Activated CD8-positive, alpha-beta memory T cell treated with anti-CD3 and anti-CD28 coated beads, Interleukin-2, amount 10 ng/mL, durations not matched to agents 7 days and 5 days (primary cell): ENCODE results near the gene OR2M5. TPM values are rescaled to one million over a fixed set of nuclear protein-coding genes. Genes with fewer than 3 reads are reported as not detected.

Source experiments
- ATAC-seq: fragments of 150-1000 bp; cut with Tn5 transposase; one replicate; pipeline ENCODE4 v1.10.0; 2021; ENCODE audit warnings: moderate library complexity
- CTCF ChIA-PET: fragments of 350-600 bp; sonication (Branson Sonifier 250); formaldehyde crosslinking; loops from one replicate; lab custom pipeline; 2021; ENCODE audit warnings: antibody characterized with exemption; lab: Charles Lee
- DNase-seq: peaks from one replicate; pipeline ENCODE4 v3.0.0-alpha.2; 2020
- H3K27ac Mint-ChIP-seq: one replicate; pipeline ENCODE4 v1.8.0; 2021; ENCODE audit warnings: mild to moderate bottlenecking, mixed read lengths
- H3K27me3 Mint-ChIP-seq: one replicate; pipeline ENCODE4 v1.8.0; 2021; ENCODE audit warnings: mixed read lengths
- H3K36me3 Mint-ChIP-seq: one replicate; pipeline ENCODE4 v1.8.0; 2021; ENCODE audit warnings: mild to moderate bottlenecking, mixed read lengths
- H3K4me1 Mint-ChIP-seq: one replicate; pipeline ENCODE4 v1.8.0; 2021; ENCODE audit warnings: mixed read lengths
- H3K4me3 Mint-ChIP-seq: one replicate; pipeline ENCODE4 v1.8.0; 2021; ENCODE audit warnings: mild to moderate bottlenecking, moderate library complexity, mixed read lengths
- H3K9me3 Mint-ChIP-seq: one replicate; pipeline ENCODE4 v1.8.0; 2022; ENCODE audit warnings: low read depth, mixed read lengths
- total RNA-seq, 2 experiments: library from RNA; stranded (reverse); gene quantifications; one replicate each; pipeline ENCODE4 v1.2.3, GENCODE V29; 2021

OR2M5 gene, protein sequence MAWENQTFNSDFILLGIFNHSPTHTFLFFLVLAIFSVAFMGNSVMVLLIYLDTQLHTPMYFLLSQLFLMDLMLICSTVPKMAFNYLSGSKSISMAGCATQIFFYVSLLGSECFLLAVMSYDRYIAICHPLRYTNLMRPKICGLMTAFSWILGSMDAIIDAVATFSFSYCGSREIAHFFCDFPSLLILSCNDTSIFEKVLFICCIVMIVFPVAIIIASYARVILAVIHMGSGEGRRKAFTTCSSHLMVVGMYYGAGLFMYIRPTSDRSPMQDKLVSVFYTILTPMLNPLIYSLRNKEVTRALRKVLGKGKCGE
- total RNA-seq = not detected

DNA sequence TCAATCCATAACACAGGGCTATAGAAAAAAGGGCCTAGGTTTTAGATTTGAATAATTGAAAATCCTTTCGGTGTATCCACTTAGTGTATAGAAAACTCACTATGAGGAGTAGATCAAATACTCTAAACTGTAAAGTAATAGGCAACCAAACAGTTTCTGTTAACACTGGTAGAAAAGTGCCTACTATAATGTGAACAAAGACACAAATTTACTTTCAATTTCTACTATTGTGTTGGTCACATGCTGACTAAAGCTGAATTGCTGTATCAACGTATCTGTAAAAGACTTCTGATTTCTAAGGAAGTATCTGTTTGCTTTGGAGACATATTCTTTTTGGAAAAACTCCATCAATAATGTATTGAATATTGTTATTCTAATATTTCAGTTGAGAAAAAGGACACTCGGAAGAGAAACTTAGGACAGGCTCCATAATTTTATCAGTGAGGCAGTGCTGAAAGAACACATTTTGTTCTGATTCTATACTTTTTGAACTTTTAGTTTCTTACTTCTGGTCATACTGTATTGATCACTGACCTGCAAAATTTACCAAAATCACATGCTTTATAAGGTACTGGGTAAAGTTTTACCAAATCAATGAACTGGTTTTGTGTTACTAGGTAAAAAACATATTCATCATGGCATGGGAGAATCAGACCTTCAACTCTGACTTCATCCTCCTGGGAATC is at the start of gene OR2M5:
Gene OR2M5 (plus strand): TSS at position 636 of the 686 bp plus-strand sequence. CDS start 0 bp downstream, at position 636.
- H3K27me3 Mint-ChIP-seq = no peaks in the 10 kb centered on the region
- DNase-seq (no peak), ATAC-seq (no peak)
- H3K9me3 Mint-ChIP-seq = peaks cover 8% of the 10 kb centered on the region
- no peak within 1 kb of the TSS for H3K4me3 Mint-ChIP-seq
- H3K27ac Mint-ChIP-seq = no peak within 1 kb of the TSS
- no peaks in the 10 kb centered on the region for H3K4me1 Mint-ChIP-seq
- CTCF ChIA-PET = no interaction called here
- no peaks in the 10 kb centered on the region for H3K36me3 Mint-ChIP-seq

DNA sequence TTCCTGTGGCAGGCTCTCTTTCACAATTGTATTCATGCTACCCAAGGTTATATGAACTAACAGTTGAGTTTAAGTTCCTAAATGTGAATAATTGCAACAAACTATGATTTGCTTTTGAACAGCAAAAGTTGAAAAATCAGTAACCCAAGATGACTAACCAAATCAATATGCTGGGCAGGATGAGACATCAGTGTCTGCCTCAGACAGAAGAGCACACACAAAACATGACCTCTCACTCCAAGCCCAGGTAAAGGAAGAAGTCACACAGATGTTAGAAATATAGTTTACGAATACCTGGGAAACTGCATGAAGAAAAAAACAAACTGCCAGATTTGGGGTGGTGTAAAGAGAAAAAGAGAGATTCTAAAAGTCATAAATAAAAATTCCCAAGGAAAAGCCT is 46.4 kb upstream of the OR2M5 start:
- no peaks in the 10 kb centered on the region for H3K27me3 Mint-ChIP-seq
- CTCF ChIA-PET = no interaction called here
- H3K4me3 Mint-ChIP-seq = no peak overlapping the region

DNA sequence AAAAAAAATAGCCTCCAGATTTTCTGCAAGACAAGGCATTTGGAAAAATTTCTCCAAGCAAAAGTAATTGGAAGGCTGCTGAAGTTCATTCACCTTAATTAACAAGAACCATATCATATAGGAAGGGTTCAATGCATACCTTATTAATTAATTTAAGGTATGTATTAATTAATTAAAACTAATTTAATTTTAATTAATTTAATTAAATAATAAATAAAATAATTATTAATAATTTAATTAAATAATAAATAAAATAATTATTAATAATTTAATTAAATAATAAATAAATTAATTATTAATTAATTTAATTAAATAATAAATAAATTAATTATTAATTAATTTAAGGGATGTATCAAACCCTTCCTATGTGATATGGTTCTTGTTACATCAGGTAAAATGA is 42.1 kb upstream of the OR2M5 start:
- DNase-seq (no peak), ATAC-seq (no peak)
- Mint-ChIP-seq H3K27me3 (no peaks in the 10 kb centered on the region), H3K4me1 (no peaks in the 10 kb centered on the region), H3K4me3 (no peak overlapping the region), H3K27ac (no peak overlapping the region), H3K36me3 (no peaks in the 10 kb centered on the region), H3K9me3 (no peaks in the 10 kb centered on the region)
- CTCF ChIA-PET = no interaction called here

More for the DNA sequence above, 46.4 kb upstream of the OR2M5 start:
- Mint-ChIP-seq H3K9me3 (peaks cover 5% of the 10 kb centered on the region), H3K36me3 (no peaks in the 10 kb centered on the region), H3K27ac (no peak overlapping the region), H3K4me1 (no peaks in the 10 kb centered on the region)
- DNase-seq = no peak
- ATAC-seq = no peak

DNA sequence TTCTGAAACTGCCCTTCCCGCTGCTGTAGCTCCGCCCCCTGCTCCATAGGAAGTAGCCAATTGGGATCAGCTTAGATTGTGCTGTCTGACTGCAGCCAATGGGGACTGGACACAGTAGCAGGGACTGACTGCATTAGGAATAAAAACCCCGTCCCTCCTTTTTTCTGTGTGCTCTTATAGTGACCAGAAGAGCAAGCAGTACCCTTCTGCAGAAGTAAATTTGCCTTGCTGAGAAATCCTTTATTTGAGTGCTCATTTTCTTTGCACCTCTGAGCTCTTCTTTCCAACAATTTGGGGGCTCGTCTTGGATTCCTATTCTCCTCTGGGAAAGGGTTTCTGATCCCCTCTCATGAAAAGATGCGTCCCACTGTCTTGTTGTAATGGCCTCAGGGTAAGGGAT is 33.8 kb upstream of the OR2M5 start:
- no peaks in the 10 kb centered on the region for H3K27me3 Mint-ChIP-seq
- no peak overlapping the region for H3K27ac Mint-ChIP-seq
- no peak for DNase-seq
- no peak for ATAC-seq
- no peaks in the 10 kb centered on the region for H3K4me1 Mint-ChIP-seq
- no peak overlapping the region for H3K4me3 Mint-ChIP-seq
- CTCF ChIA-PET = no interaction called here
- peaks cover 19% of the 10 kb centered on the region for H3K9me3 Mint-ChIP-seq
- H3K36me3 Mint-ChIP-seq = peaks cover 3% of the 10 kb centered on the region

DNA sequence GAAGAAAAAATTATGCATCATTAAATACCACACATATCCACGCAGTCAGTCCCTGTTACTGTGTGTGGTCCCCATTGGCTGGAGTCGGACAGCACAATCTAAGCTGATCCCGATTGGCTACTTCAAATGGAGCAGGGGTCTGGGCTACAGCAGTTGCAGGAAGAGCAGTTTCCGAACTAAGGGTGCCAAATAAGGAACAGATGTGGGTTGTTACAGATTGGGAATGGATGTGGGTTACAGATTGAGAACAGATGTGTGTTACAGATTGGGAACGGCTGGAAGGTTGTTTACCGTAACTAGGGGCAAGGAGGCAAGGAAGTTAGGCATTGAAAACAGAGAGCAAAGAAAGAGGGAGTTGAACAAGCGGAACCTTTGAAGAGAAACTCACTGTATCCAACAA is 30.1 kb upstream of the OR2M5 start:
- no peak overlapping the region for H3K27ac Mint-ChIP-seq
- CTCF ChIA-PET = no interaction called here
- DNase-seq (no peak), ATAC-seq (no peak)
- H3K4me1 Mint-ChIP-seq = no peaks in the 10 kb centered on the region
- no peaks in the 10 kb centered on the region for H3K27me3 Mint-ChIP-seq
- peaks cover 3% of the 10 kb centered on the region for H3K36me3 Mint-ChIP-seq
- H3K9me3 Mint-ChIP-seq = peaks cover 19% of the 10 kb centered on the region
- no peak overlapping the region for H3K4me3 Mint-ChIP-seq

DNA sequence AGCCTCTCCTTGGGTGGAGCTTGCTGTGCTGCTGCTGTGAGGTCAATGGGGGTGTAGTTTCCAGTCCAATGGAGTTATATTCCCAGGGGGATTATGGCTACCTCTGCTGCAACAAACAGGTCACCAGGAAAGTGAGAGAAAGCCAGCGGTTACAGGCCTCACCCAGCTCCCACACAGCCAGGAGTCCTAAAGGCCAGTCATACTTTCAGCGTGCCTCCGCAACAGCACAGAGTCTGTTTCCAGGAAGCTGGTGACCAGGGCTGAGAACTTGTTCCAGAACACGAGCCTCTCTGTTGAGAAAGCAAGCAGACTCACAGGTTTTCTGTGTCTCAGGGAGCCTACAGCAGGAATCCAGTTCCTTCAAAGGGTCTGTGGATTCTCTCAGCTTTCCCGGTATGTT is 17.3 kb upstream of the OR2M5 start:
- Mint-ChIP-seq H3K36me3 (no peaks in the 10 kb centered on the region), H3K27me3 (no peaks in the 10 kb centered on the region), H3K4me1 (no peaks in the 10 kb centered on the region), H3K27ac (no peak overlapping the region), H3K9me3 (peaks cover 18% of the 10 kb centered on the region), H3K4me3 (no peak overlapping the region)
- DNase-seq = no peak
- CTCF ChIA-PET = no interaction called here
- ATAC-seq = no peak

DNA sequence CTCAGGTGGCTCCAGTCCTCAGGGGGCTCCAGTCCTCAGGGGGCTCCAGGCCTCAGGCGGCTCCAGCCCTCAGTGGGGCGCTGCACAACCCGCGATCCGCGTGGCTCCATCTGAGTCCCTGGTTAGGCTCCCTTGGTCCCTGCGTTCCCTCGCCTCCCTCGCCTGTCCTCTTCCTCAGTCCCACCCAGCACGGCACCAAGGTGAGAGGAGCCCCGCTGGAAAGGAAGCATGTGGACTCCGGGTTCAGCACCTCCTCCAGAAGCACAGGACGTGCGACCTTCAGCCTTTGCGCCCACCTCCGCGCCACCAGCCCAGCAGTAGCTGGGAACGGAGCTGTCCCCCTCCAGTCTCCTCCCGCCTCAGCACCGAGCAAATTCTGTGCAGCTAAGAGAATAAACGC is 8.1 kb upstream of the OR2M5 start:
- H3K36me3 Mint-ChIP-seq = no peaks in the 10 kb centered on the region
- ATAC-seq (no peak), DNase-seq (no peak)
- H3K9me3 Mint-ChIP-seq = peaks cover 5% of the 10 kb centered on the region
- no peak overlapping the region for H3K4me3 Mint-ChIP-seq
- H3K27ac Mint-ChIP-seq = no peak overlapping the region
- CTCF ChIA-PET = no interaction called here
- H3K4me1 Mint-ChIP-seq = no peaks in the 10 kb centered on the region
- no peaks in the 10 kb centered on the region for H3K27me3 Mint-ChIP-seq

DNA sequence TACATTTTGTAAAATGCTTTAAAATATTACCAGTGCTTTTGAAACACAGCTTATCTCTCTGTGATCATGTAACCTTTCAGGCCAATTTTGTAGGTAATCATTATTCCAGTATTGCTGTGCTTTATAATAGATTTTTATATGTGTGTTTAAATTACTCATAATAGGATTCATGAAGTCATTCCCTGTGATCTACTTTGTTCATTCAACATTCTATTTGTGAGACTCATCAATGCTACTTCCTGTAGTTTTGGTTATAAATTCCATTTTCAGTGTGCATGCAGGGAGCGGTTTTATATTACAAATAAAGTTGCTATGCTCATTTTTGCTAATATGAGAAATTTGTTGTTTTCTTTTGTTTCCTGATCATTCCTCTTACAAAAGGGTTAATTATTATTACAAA is 4.1 kb upstream of the OR2M5 start:
- Mint-ChIP-seq H3K4me3 (no peak overlapping the region), H3K4me1 (no peaks in the 10 kb centered on the region)

DNA sequence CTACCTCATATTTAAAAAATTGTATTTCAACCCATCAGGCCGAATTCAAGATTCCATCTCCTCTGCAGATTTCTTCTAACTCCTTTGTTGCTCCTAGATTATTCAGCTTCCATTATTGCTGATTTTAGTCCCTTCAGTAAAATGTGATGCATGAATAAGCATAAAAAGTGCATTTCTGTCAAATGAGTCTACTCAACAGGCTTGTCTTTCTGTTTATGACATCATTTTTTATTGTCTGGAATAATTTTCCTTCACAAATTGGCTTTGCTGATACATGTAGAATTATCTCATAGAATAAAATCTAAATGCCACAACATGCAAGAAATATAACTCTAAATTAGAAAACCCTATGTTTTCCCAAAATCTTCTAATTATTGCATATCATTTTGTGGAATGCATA is 1.6 kb upstream of the OR2M5 start:
- CTCF ChIA-PET = no interaction called here
- DNase-seq (no peak), ATAC-seq (no peak)
- Mint-ChIP-seq H3K4me3 (no peak overlapping the region), H3K4me1 (no peaks in the 10 kb centered on the region), H3K27me3 (no peaks in the 10 kb centered on the region), H3K9me3 (peaks cover 8% of the 10 kb centered on the region), H3K27ac (no peak overlapping the region), H3K36me3 (no peaks in the 10 kb centered on the region)

More for the DNA sequence above, 4.1 kb upstream of the OR2M5 start:
- H3K27me3 Mint-ChIP-seq = no peaks in the 10 kb centered on the region
- H3K9me3 Mint-ChIP-seq = peaks cover 5% of the 10 kb centered on the region
- DNase-seq (no peak), ATAC-seq (no peak)
- CTCF ChIA-PET = no interaction called here
- H3K36me3 Mint-ChIP-seq = no peaks in the 10 kb centered on the region
- no peak overlapping the region for H3K27ac Mint-ChIP-seq

DNA sequence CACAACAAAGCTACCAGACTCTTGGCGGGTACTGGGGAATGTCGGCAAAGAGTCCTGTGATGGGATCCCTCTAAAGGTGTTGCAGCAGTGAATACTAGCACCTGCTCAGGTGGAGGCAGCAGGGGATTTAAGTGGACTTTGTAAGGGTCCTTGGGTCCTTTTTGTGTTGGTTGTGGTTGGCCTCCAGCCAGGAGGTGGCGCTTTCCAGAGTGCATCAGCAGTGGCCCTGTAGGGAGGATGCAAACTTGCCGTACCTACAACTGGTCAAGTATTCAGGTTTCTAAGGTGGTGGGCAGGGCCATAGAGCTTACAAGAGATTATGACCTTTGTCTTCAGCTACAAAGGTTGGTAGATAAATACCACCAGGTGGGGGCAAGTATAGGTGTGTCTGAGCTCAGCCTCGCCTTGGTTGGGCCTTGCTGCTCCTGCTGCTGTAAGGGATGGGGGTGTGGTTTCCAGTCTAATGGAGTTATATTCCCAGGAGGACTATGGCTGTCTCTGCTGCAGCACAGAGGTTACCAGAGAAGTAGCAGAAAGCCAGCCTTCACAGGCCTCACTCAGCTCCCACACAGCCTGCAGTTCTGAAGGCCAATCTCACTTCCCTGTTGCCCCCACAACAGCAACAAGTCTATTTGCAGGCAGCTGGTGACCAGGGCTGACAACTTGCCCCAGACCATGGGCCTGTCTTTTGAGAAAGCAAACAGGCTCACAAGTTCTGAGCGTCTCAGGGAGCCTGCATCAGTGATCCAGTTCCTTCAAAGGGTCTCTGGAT is 7.3 kb downstream of the OR2M5 start:
- CTCF ChIA-PET = no interaction called here
- H3K36me3 Mint-ChIP-seq = no peaks in the 10 kb centered on the region
- DNase-seq = no peak

DNA sequence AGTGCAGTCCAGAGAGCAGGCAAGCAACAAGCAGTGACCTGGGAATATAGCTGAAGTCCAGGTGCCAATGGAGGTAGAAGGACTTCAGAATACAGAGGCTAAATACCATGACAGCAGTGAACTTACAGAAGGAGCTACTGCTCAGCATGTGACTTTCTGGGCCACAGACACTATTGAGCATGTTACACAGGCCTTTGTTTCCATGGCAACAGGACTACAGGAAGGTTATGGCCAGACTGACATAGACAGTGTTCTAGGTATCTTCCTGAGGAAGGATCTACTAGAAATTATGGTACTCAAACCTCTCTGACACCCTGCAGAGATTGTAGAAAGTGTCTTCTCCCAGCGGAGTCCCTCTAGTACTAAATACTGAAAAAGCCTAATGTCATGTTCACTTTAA is 11.0 kb downstream of the OR2M5 start:
- Mint-ChIP-seq H3K36me3 (no peaks in the 10 kb centered on the region), H3K4me1 (no peaks in the 10 kb centered on the region), H3K27me3 (no peaks in the 10 kb centered on the region), H3K9me3 (no peaks in the 10 kb centered on the region), H3K27ac (no peak overlapping the region), H3K4me3 (no peak overlapping the region)
- DNase-seq (no peak), ATAC-seq (no peak)
- CTCF ChIA-PET = no interaction called here

More for the DNA sequence above, 7.3 kb downstream of the OR2M5 start:
- Mint-ChIP-seq H3K4me1 (no peaks in the 10 kb centered on the region), H3K27me3 (no peaks in the 10 kb centered on the region), H3K9me3 (no peaks in the 10 kb centered on the region), H3K4me3 (no peak overlapping the region), H3K27ac (no peak overlapping the region)
- ATAC-seq = no peak

DNA sequence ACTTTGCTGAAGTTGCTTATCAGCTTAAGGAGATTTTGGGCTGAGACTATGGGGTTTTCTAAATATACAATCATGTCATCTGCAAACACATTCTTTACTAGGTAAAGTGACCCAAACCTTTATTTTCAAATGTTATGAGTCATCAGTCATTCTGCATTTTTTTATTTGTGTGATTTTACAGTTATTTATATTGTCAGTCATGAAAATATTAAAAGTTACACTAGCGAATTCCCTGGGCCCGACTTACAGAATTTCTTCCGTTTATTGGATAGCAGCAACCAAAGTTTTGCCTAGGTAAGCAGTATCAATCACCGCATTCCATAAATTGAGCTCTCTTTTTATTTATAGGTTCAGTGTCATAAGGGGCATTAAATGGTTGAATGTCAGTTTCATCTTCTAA is 13.8 kb downstream of the OR2M5 start:
- CTCF ChIA-PET = no interaction called here

DNA sequence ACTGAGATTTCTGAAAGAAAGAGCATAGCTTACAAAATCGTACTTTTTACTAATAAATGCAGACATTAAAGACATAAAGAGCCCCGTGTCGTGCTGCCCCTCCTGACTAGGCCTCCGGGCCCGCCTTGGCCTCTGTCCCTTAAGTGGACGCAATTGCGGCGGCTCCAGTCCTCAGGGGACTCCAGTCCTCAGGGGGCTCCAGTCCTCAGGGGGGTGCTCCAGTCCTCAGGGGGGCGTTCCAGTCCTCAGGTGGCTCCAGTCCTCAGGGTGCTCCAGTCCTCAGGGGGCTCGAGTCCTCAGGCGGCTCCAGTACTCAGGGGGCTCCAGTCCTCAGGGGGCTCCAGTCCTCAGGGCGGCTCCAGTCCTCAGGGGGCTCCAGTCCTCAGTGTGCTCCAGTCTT is 19.1 kb downstream of the OR2M5 start:
- H3K4me1 Mint-ChIP-seq = no peaks in the 10 kb centered on the region
- no peak for DNase-seq
- peaks cover 5% of the 10 kb centered on the region for H3K9me3 Mint-ChIP-seq
- H3K27me3 Mint-ChIP-seq = no peaks in the 10 kb centered on the region
- CTCF ChIA-PET = no interaction called here
- H3K4me3 Mint-ChIP-seq = no peak overlapping the region
- no peak overlapping the region for H3K27ac Mint-ChIP-seq
- H3K36me3 Mint-ChIP-seq = no peaks in the 10 kb centered on the region
- ATAC-seq = no peak

More for the DNA sequence above, 13.8 kb downstream of the OR2M5 start:
- DNase-seq (no peak), ATAC-seq (no peak)
- H3K4me1 Mint-ChIP-seq = no peaks in the 10 kb centered on the region
- peaks cover 3% of the 10 kb centered on the region for H3K9me3 Mint-ChIP-seq
- H3K4me3 Mint-ChIP-seq = no peak overlapping the region
- no peaks in the 10 kb centered on the region for H3K27me3 Mint-ChIP-seq
- no peak overlapping the region for H3K27ac Mint-ChIP-seq
- no peaks in the 10 kb centered on the region for H3K36me3 Mint-ChIP-seq

DNA sequence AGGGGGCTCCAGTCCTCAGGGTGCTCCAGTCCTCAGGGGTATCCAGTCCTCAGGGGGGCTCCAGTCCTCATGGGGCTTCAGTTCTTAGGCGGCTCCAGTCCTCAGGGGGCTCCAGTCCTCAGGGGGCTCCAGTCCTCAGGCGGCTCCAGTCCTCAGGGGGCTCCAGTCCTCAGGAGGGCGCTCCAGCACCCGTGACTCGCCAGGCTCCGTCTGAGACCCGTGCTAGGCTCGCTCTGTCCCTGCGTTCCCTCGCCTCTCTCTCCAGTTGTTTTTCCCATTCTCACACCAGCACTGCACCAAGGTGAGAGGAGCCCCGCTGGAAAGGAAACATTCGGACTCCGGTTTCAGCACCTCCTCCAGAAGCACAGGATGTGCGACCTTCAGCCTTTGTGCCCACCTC is 20.2 kb downstream of the OR2M5 start:
- H3K4me3 Mint-ChIP-seq = no peak overlapping the region
- H3K27me3 Mint-ChIP-seq = no peaks in the 10 kb centered on the region
- H3K36me3 Mint-ChIP-seq = no peaks in the 10 kb centered on the region
- no peak for ATAC-seq
- no peak for DNase-seq
- peaks cover 5% of the 10 kb centered on the region for H3K9me3 Mint-ChIP-seq
- no peak overlapping the region for H3K27ac Mint-ChIP-seq
- H3K4me1 Mint-ChIP-seq = no peaks in the 10 kb centered on the region
- CTCF ChIA-PET = no interaction called here
